ENCODE results near the gene KMT2C. TPM values are rescaled to one million over a fixed set of nuclear protein-coding genes. Genes with fewer than 3 reads are reported as not detected.
A peak's percentile ranks its signal among the peaks of the same experiment; 100 is the strongest.

KMT2C gene
- total and polyA plus RNA-seq, 2 experiments from 2014 or later: 7.2 to 14.2 TPM

- no peak for TF ChIP-seq EZH2phosphoT487 (IDR thresholded peaks at IDR 0.05; ENCODE audit: insufficient read depth, low read depth)
- no peak for TF ChIP-seq EZH2 (IDR thresholded peaks at IDR 0.05; ENCODE audit: insufficient read depth, poor library complexity, severe bottlenecking)
These were observed 315.0 kb downstream of the KMT2C start for GRCh38 chr7:152120776-152121175.

GRCh38 chr7:152120210-152120609 is 315.6 kb downstream of the KMT2C start:
- Histone ChIP-seq H4K20me1 (ENCODE audit: insufficient read depth) (no peaks in the 10 kb centered on the region), H3K9me3 (ENCODE audit: low read depth) (no peaks in the 10 kb centered on the region), H3F3A (ENCODE audit: insufficient read depth) (no peaks in the 10 kb centered on the region), H3K4me3 (no peak overlapping the region), H2AFZ (no peak overlapping the region), H3K36me3 (ENCODE audit: low read depth) (peaks cover 77% of the 10 kb centered on the region), H3K9me2 (ENCODE audit: insufficient read depth) (no peaks in the 10 kb centered on the region), H3K27ac (no peak overlapping the region), H3K9ac (no peak overlapping the region), H3K79me2 (ENCODE audit: insufficient read depth) (no peaks in the 10 kb centered on the region), H3K4me2 (ENCODE audit: unreplicated experiment) (no peak overlapping the region), H3K27me3 (replicated peaks; ENCODE audit: insufficient read depth) (no peaks in the 10 kb centered on the region), H3K4me1 (ENCODE audit: insufficient read depth) (no peaks in the 10 kb centered on the region)
- 95 to 99% methylated on average over 6 of the region's 6 CpGs for WGBS, 2 experiments (ENCODE audit: low coverage in 1 of 2, low lambda C conversion rate in 2 of 2, missing lambda C conversion rate in 2 of 2)
- DNase-seq: peak; percentile 4
- in situ Hi-C loops (cut with MboI): no loop called here
- TF ChIP-seq EZH2phosphoT487 (IDR thresholded peaks at IDR 0.05; ENCODE audit: insufficient read depth, low read depth) (no peak), EZH2 (IDR thresholded peaks at IDR 0.05; ENCODE audit: insufficient read depth, poor library complexity, severe bottlenecking) (no peak)

More at GRCh38 chr7:152120776-152121175, 315.0 kb downstream of the KMT2C start:
- no peak overlapping the region for H3K9ac ChIP-seq
- H3K9me2 ChIP-seq (ENCODE audit: insufficient read depth): no peaks in the 10 kb centered on the region
- no peak overlapping the region for H3K4me3 ChIP-seq
- WGBS, 2 experiments (ENCODE audit: low coverage in 1 of 2, low lambda C conversion rate in 2 of 2, missing lambda C conversion rate in 2 of 2): 97 to 98% methylated on average over 7 of the region's 7 CpGs
- no peaks in the 10 kb centered on the region for H3K4me1 ChIP-seq (ENCODE audit: insufficient read depth)
- no peak overlapping the region for H3K27ac ChIP-seq
- H3K79me2 ChIP-seq (ENCODE audit: insufficient read depth): no peaks in the 10 kb centered on the region
- peaks cover 74% of the 10 kb centered on the region for H3K36me3 ChIP-seq (ENCODE audit: low read depth)
- in situ Hi-C loops (cut with MboI): no loop called here
- no peaks in the 10 kb centered on the region for H3K27me3 ChIP-seq (replicated peaks; ENCODE audit: insufficient read depth)
- H3K4me2 ChIP-seq (ENCODE audit: unreplicated experiment): no peak overlapping the region
- no peaks in the 10 kb centered on the region for H3F3A ChIP-seq (ENCODE audit: insufficient read depth)
- H3K9me3 ChIP-seq (ENCODE audit: low read depth): no peaks in the 10 kb centered on the region
- DNase-seq: no peak
- no peak overlapping the region for H2AFZ ChIP-seq
- H4K20me1 ChIP-seq (ENCODE audit: insufficient read depth): no peaks in the 10 kb centered on the region

- H3K9me3 ChIP-seq (ENCODE audit: low read depth): no peaks in the 10 kb centered on the region
- H3F3A ChIP-seq (ENCODE audit: insufficient read depth): no peaks in the 10 kb centered on the region
- no peak overlapping the region for H3K27ac ChIP-seq
- no peak overlapping the region for H3K9ac ChIP-seq
- WGBS, 2 experiments (ENCODE audit: low coverage in 1 of 2, low lambda C conversion rate in 2 of 2, missing lambda C conversion rate in 2 of 2): 96 to 97% methylated on average over 8 of the region's 8 CpGs
- H3K9me2 ChIP-seq (ENCODE audit: insufficient read depth): no peaks in the 10 kb centered on the region
- no peaks in the 10 kb centered on the region for H4K20me1 ChIP-seq (ENCODE audit: insufficient read depth)
- no peaks in the 10 kb centered on the region for H3K27me3 ChIP-seq (replicated peaks; ENCODE audit: insufficient read depth)
- no peaks in the 10 kb centered on the region for H3K79me2 ChIP-seq (ENCODE audit: insufficient read depth)
- peaks cover 57% of the 10 kb centered on the region for H3K36me3 ChIP-seq (ENCODE audit: low read depth)
- H3K4me3 ChIP-seq: no peak overlapping the region
- no peak overlapping the region for H2AFZ ChIP-seq
- in situ Hi-C loops (cut with MboI): no loop called here
- DNase-seq: no peak
- no peaks in the 10 kb centered on the region for H3K4me1 ChIP-seq (ENCODE audit: insufficient read depth)
- TF ChIP-seq EZH2 (IDR thresholded peaks at IDR 0.05; ENCODE audit: insufficient read depth, poor library complexity, severe bottlenecking) (no peak), EZH2phosphoT487 (IDR thresholded peaks at IDR 0.05; ENCODE audit: insufficient read depth, low read depth) (no peak)
- H3K4me2 ChIP-seq (ENCODE audit: unreplicated experiment): no peak overlapping the region
These were observed 318.4 kb downstream of the KMT2C start for GRCh38 chr7:152117356-152117755.

GRCh38 chr7:152115021-152115718 is 320.6 kb downstream of the KMT2C start:
- WGBS, 2 experiments (ENCODE audit: low coverage in 1 of 2, low lambda C conversion rate in 2 of 2, missing lambda C conversion rate in 2 of 2): 97 to 98% methylated on average over 9 of the region's 9 CpGs
- Histone ChIP-seq H3K9me2 (ENCODE audit: insufficient read depth) (no peaks in the 10 kb centered on the region), H3K79me2 (ENCODE audit: insufficient read depth) (no peaks in the 10 kb centered on the region), H3F3A (ENCODE audit: insufficient read depth) (no peaks in the 10 kb centered on the region), H3K9me3 (ENCODE audit: low read depth) (no peaks in the 10 kb centered on the region), H3K4me3 (no peak overlapping the region), H3K36me3 (ENCODE audit: low read depth) (peaks cover 35% of the 10 kb centered on the region; the same call in 1 of the 2 replicates), H4K20me1 (ENCODE audit: insufficient read depth) (no peaks in the 10 kb centered on the region), H3K27me3 (replicated peaks; ENCODE audit: insufficient read depth) (no peaks in the 10 kb centered on the region), H3K4me2 (ENCODE audit: unreplicated experiment) (no peak overlapping the region), H3K4me1 (ENCODE audit: insufficient read depth) (no peaks in the 10 kb centered on the region), H3K9ac (no peak overlapping the region), H3K27ac (no peak overlapping the region), H2AFZ (no peak overlapping the region)
- TF ChIP-seq EZH2phosphoT487 (IDR thresholded peaks at IDR 0.05; ENCODE audit: insufficient read depth, low read depth): no peak
- no peak for TF ChIP-seq EZH2 (IDR thresholded peaks at IDR 0.05; ENCODE audit: insufficient read depth, poor library complexity, severe bottlenecking)
- in situ Hi-C loops (cut with MboI): no loop called here
- no peak for DNase-seq
